Liver (tissue), 9 donors: ENCODE data around the gene SYNJ2. TPM values are rescaled to one million over a fixed set of nuclear protein-coding genes. Genes with fewer than 3 reads are reported as not detected.

Source experiments
- DNase-seq: peaks from one replicate; pipeline ENCODE4 v3.0.0-alpha.2; 2017; ENCODE audit warnings: low spot score
- H3K27ac ChIP-seq, 2 donors: one replicate each; pipeline ENCODE4 v1.7.0; 2013; ENCODE audit warnings: inconsistent platforms in 2 of 2, low read length in 2 of 2, control low read depth in 1 of 2, low read depth in 1 of 2, mild to moderate bottlenecking in 1 of 2
- H3K27me3 ChIP-seq, 4 donors: one replicate each; pipeline versions ENCODE4 v1.6.1 to v1.7.0; 2013; ENCODE audit warnings: low read length in 3 of 4, inconsistent platforms in 1 of 4, mild to moderate bottlenecking in 1 of 4, moderate library complexity in 1 of 4; ENCODE audit not compliant: control insufficient read depth in 4 of 4, insufficient read depth in 4 of 4
- H3K36me3 ChIP-seq, 4 donors: one replicate each; pipeline versions ENCODE4 v1.6.1 to v1.7.0; 2013; ENCODE audit warnings: low read length in 3 of 4, mild to moderate bottlenecking in 3 of 4, low read depth in 1 of 4, moderate library complexity in 1 of 4; ENCODE audit not compliant: control insufficient read depth in 4 of 4, insufficient read depth in 3 of 4
- H3K4me1 ChIP-seq, 4 donors: one replicate each; pipeline versions ENCODE4 v1.6.1 to v1.7.0; 2013; ENCODE audit warnings: low read length in 3 of 4, mild to moderate bottlenecking in 3 of 4, moderate library complexity in 1 of 4; ENCODE audit not compliant: control insufficient read depth in 4 of 4, insufficient read depth in 4 of 4
- H3K4me3 ChIP-seq, 3 donors: one replicate each; pipeline versions ENCODE4 v1.6.1 to v1.7.0; 2013; ENCODE audit warnings: low read length in 3 of 3, control low read depth in 1 of 3, low read depth in 1 of 3, mild to moderate bottlenecking in 1 of 3
- H3K9ac ChIP-seq, 2 donors: one replicate each; pipeline ENCODE4 v1.7.0; 2013; ENCODE audit warnings: low read length in 2 of 2, mild to moderate bottlenecking in 2 of 2, moderate library complexity in 2 of 2, control low read depth in 1 of 2, low read depth in 1 of 2
- H3K9me3 ChIP-seq, 4 donors: one replicate each; pipeline versions ENCODE4 v1.6.1 to v1.7.0; 2013; ENCODE audit warnings: low read length in 3 of 4; ENCODE audit not compliant: control insufficient read depth in 4 of 4
- ATF3 ChIP-seq: IDR thresholded peaks from 2 replicates; pipeline ENCODE4 v1.6.1; 2016; ENCODE audit warnings: antibody characterized with exemption
- EGR1 ChIP-seq, 2 donors: IDR thresholded peaks; 2 replicates each; pipeline ENCODE4 v1.6.1; 2016 to 2018; ENCODE audit warnings: antibody characterized with exemption in 2 of 2, low read depth in 2 of 2
- FOXA1 ChIP-seq: IDR thresholded peaks from 2 replicates; pipeline ENCODE4 v1.6.1; 2016; ENCODE audit warnings: antibody characterized with exemption
- FOXA2 ChIP-seq: IDR thresholded peaks from 2 replicates; pipeline ENCODE4 v1.6.1; 2016; ENCODE audit warnings: antibody characterized with exemption
- GABPA ChIP-seq, 2 donors: IDR thresholded peaks in 1 of 2; conservative IDR thresholded peaks in 1 of 2; 2 replicates each; pipeline ENCODE4 v1.6.1; 2016; ENCODE audit warnings: antibody characterized with exemption in 2 of 2, mild to moderate bottlenecking in 1 of 2, moderate library complexity in 1 of 2
- HNF4G ChIP-seq: IDR thresholded peaks from 2 replicates; pipeline ENCODE4 v1.6.1; 2016; ENCODE audit warnings: antibody characterized with exemption
- NR2F2 ChIP-seq: IDR thresholded peaks from 2 replicates; pipeline ENCODE4 v1.6.1; 2016; ENCODE audit warnings: antibody characterized with exemption
- TAF1 ChIP-seq: conservative IDR thresholded peaks from 2 replicates; pipeline ENCODE4 v1.6.1; 2016; ENCODE audit warnings: antibody characterized with exemption, mild to moderate bottlenecking
- YY1 ChIP-seq: IDR thresholded peaks from 2 replicates; pipeline ENCODE4 v1.6.1; 2016; ENCODE audit warnings: antibody characterized with exemption, mild to moderate bottlenecking
- WGBS: extraction: QIAGEN DNeasy Blood & Tissue Kit; methylation state at CpG from one replicate; pipeline ENCODE4 v1.1.7; 2013; 5-methylcytosine and 5-hydroxymethylcytosine counted together
- polyA plus RNA-seq, 2 donors: library from polyadenylated mRNA; stranded (reverse) in 1 of 2; unstranded in 1 of 2; fragments of 200-250 nt in 1 of 2; fragments of >200 nt in 1 of 2; fragmentation: Nextera tagmentation in 1 of 2; extraction: Ambion mirVana in 1 of 2; gene quantifications; one replicate each; pipeline versions ENCODE4 v1.2.1 to v1.2.3, GENCODE V29; 2013 to 2015
- total RNA-seq, 2 donors: library from RNA; depleted of rRNA; stranded (reverse); fragments of >200 nt; gene quantifications; one replicate each; pipeline ENCODE4 v1.2.3, GENCODE V29; 2014
- TF ChIP-seq, protein P1 (sequence below): IDR thresholded peaks from 2 replicates; pipeline ENCODE4 v1.6.1; 2016; ENCODE audit warnings: antibody characterized with exemption
- TF ChIP-seq, protein P2 (sequence below): fragments of 150-350 bp; IDR thresholded peaks from 2 replicates; pipeline ENCODE4 v1.5.1; 2017; ENCODE audit warnings: improper control_type of control experiment, low read depth, low read length; ENCODE audit not compliant: missing input control
- donor health status: healthy.
- donor health status: healthy.
- donor health status: healthy.
- donor health status: healthy.
- donor health status: healthy.

The SYNJ2 gene
- total and polyA plus RNA-seq, 4 donors = 2.4 to 8.9 (median 3.2) TPM

- no peak for TF ChIP-seq FOXA1
- no peak for TF ChIP-seq NR2F2
- no peak for TF ChIP-seq FOXA2
- TF ChIP-seq YY1 = no peak
- no peak for TF ChIP-seq GABPA (IDR thresholded peaks at IDR 0.05 in 1 of 2, conservative IDR thresholded peaks at IDR 0.05 in 1 of 2)
- TF ChIP-seq ATF3 = no peak
Measured at GRCh38 chr6:158014505-158015187, 33.0 kb downstream of the SYNJ2 start (continued).

- peaks cover 3 to 18% (median 5%) of the 10 kb centered on the region in 4 donors for H3K4me1 ChIP-seq
- H3K9me3 ChIP-seq = peaks cover 0 to 2% (median 0%) of the 10 kb centered on the region in 4 donors
- WGBS = 95% methylated on average over 2 of the region's 2 CpGs
- H3K27me3 ChIP-seq = no peaks in the 10 kb centered on the region
- no peak overlapping the region for H3K9ac ChIP-seq
- H3K36me3 ChIP-seq = peaks cover 0 to 5% (median 0%) of the 10 kb centered on the region in 4 donors
- DNase-seq = no peak
- no peak overlapping the region for H3K27ac ChIP-seq
- no peak overlapping the region for H3K4me3 ChIP-seq
- TF ChIP-seq, protein P1, sequence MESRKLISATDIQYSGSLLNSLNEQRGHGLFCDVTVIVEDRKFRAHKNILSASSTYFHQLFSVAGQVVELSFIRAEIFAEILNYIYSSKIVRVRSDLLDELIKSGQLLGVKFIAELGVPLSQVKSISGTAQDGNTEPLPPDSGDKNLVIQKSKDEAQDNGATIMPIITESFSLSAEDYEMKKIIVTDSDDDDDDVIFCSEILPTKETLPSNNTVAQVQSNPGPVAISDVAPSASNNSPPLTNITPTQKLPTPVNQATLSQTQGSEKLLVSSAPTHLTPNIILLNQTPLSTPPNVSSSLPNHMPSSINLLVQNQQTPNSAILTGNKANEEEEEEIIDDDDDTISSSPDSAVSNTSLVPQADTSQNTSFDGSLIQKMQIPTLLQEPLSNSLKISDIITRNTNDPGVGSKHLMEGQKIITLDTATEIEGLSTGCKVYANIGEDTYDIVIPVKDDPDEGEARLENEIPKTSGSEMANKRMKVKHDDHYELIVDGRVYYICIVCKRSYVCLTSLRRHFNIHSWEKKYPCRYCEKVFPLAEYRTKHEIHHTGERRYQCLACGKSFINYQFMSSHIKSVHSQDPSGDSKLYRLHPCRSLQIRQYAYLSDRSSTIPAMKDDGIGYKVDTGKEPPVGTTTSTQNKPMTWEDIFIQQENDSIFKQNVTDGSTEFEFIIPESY = no peak
- no peak for TF ChIP-seq ATF3
Measured at GRCh38 chr6:158015188-158015506, 33.5 kb downstream of the SYNJ2 start.

DNA sequence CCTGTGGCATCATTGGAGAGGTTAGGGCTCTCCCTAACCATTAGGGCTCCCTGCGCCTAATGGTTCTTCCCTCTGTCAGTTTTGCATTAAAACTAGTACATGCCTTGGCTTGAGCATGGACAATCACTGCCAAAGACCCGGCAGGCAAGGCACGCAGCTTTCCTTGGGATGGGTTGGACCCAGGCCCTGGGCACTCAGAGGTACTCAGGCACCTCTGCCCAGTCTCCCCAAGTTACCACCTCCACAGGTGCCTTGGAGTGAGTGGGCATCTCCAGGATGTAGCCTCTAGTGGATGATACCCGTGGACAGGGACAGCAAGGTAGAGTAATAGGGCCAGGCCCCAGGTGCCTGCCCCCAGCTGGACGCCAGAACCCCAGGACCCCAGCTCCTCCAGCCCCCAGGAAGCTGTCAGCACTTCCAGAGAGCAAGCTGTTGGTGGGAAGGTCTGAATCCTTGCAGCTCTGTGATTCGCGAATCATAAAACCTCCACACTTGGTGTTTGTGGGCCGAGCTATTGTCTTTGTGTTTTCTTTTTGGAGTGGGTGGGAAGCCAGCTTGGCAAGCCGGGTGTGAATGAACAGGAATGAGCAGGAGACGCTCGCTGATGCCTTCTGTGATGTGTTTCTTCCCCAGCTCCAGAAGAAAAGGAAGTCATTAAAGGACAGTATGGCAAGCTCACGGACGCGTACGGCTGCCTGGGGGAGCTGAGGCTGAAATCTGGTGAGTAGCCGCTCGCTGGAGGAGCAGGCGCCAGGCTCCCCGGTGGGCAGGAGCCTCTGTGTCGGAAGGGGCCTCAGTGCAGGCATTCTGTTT is 35.1 kb downstream of the SYNJ2 start:
- H3K36me3 ChIP-seq = peaks cover 0 to 8% (median 0%) of the 10 kb centered on the region in 4 donors
- no peak for DNase-seq
- TF ChIP-seq EGR1 (IDR thresholded peaks at IDR 0.05; ENCODE audit: low read depth in 2 of 2) = no peak
- no peak for TF ChIP-seq TAF1
- TF ChIP-seq FOXA1 = no peak
- TF ChIP-seq, protein P2, sequence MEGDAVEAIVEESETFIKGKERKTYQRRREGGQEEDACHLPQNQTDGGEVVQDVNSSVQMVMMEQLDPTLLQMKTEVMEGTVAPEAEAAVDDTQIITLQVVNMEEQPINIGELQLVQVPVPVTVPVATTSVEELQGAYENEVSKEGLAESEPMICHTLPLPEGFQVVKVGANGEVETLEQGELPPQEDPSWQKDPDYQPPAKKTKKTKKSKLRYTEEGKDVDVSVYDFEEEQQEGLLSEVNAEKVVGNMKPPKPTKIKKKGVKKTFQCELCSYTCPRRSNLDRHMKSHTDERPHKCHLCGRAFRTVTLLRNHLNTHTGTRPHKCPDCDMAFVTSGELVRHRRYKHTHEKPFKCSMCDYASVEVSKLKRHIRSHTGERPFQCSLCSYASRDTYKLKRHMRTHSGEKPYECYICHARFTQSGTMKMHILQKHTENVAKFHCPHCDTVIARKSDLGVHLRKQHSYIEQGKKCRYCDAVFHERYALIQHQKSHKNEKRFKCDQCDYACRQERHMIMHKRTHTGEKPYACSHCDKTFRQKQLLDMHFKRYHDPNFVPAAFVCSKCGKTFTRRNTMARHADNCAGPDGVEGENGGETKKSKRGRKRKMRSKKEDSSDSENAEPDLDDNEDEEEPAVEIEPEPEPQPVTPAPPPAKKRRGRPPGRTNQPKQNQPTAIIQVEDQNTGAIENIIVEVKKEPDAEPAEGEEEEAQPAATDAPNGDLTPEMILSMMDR = no peak
- no peak for TF ChIP-seq HNF4G
- TF ChIP-seq GABPA (IDR thresholded peaks at IDR 0.05 in 1 of 2, conservative IDR thresholded peaks at IDR 0.05 in 1 of 2) = no peak
- no peak overlapping the region for H3K27ac ChIP-seq
- no peak overlapping the region for H3K4me3 ChIP-seq
- H3K27me3 ChIP-seq = no peaks in the 10 kb centered on the region
- WGBS = 85% methylated on average over 20 of the region's 20 CpGs
- peaks cover 0 to 9% (median 1%) of the 10 kb centered on the region in 4 donors for H3K4me1 ChIP-seq
- H3K9me3 ChIP-seq = peaks cover 0 to 2% (median 0%) of the 10 kb centered on the region in 4 donors
- H3K9ac ChIP-seq = no peak overlapping the region
